A549 (cell line): ENCODE results near the gene CAPN8. TPM values are rescaled to one million over a fixed set of nuclear protein-coding genes. Genes with fewer than 3 reads are reported as not detected.

Experiments
- ATAC-seq, 2 experiments: fragments of 200-7000 bp in 1 of 2; fragments of >200 bp in 1 of 2; cut with Nextera tagmentation in 1 of 2; cut with Tn5 transposase in 1 of 2; 3 replicates each; pipeline versions ENCODE4 v1.8.0 to v1.9.1; 2018 to 2020; ENCODE audit warnings: mild to moderate bottlenecking in 1 of 2, moderate library complexity in 1 of 2
- CTCF ChIA-PET: fragments of 300-600 bp; sonication (Branson Sonifier 250); formaldehyde crosslinking; extraction: SDS; loops from one replicate; lab custom pipeline; 2021; ENCODE audit warnings: antibody characterized with exemption, inconsistent platforms; lab: Yijun Ruan, JAX
- POLR2A ChIA-PET: fragments of 350-600 bp; formaldehyde crosslinking; extraction: SDS; loops from one replicate; lab custom pipeline; 2021; ENCODE audit warnings: antibody characterized with exemption, inconsistent platforms; lab: Yijun Ruan, JAX
- DNase-seq, 2 experiments: peaks; one replicate each; pipeline versions ENCODE4 v3.0.0 to v3.0.0-alpha.2; 2011 to 2016; ENCODE audit warnings: low read depth in 1 of 2, low spot score in 1 of 2
- FAIRE-seq: peaks from 2 replicates; lab custom pipeline; 2011; peaks lifted over from hg19 to GRCh38; lab: Jason Lieb, UNC
- H3K27ac ChIP-seq, 2 experiments: fragments of >200 bp; sonication (Bioruptor Twin); formaldehyde crosslinking; 3 replicates each; pipeline ENCODE4 v1.5.1; 2016 to 2017
- H3K4me1 ChIP-seq: fragments of >200 bp; sonication (Bioruptor Twin); formaldehyde crosslinking; 3 replicates; pipeline ENCODE4 v1.6.1; 2016
- H3K4me2 ChIP-seq: fragments of >200 bp; sonication (Bioruptor Twin); formaldehyde crosslinking; 3 replicates; pipeline ENCODE4 v1.6.1; 2016
- H3K4me3 ChIP-seq: fragments of >200 bp; sonication (Bioruptor Twin); formaldehyde crosslinking; 3 replicates; pipeline ENCODE4 v1.5.1; 2016
- H3K9me3 ChIP-seq: fragments of >200 bp; sonication (Bioruptor Twin); formaldehyde crosslinking; 3 replicates; pipeline ENCODE4 v1.6.1; 2016
- CEBPB ChIP-seq, 2 experiments: fragments of >200 bp in 1 of 2; sonication (Bioruptor Twin) in 1 of 2; formaldehyde crosslinking in 1 of 2; IDR thresholded peaks; 2 replicates each; pipeline ENCODE4 v1.6.1; 2012 to 2016
- CHD4 ChIP-seq: fragments of 200-600 bp; sonication (generic); IDR thresholded peaks from 2 replicates; pipeline ENCODE4 v1.6.1; 2016; ENCODE audit warnings: antibody characterized with exemption, mild to moderate bottlenecking, borderline replicate concordance
- EHMT2 ChIP-seq: fragments of 200-600 bp; sonication (generic); IDR thresholded peaks from 2 replicates; pipeline ENCODE4 v1.6.1; 2016; ENCODE audit warnings: antibody characterized with exemption, low read depth, mild to moderate bottlenecking, moderate library complexity
- FOSL2 ChIP-seq, 2 experiments: fragments of 450-650 bp in 1 of 2; fragments of >200 bp in 1 of 2; sonication (Bioruptor Twin) in 1 of 2; formaldehyde crosslinking; IDR thresholded peaks; 2 replicates each; pipeline versions ENCODE4 v1.5.0 to v1.6.1; 2016 to 2020; ENCODE audit warnings: mild to moderate bottlenecking in 1 of 2, moderate library complexity in 1 of 2
- HDAC2 ChIP-seq: fragments of 200-600 bp; sonication (generic); IDR thresholded peaks from 2 replicates; pipeline ENCODE4 v1.6.1; 2016
- HOXA7 ChIP-seq: fragments of 250-450 bp; sonication (Bioruptor Pico); IDR thresholded peaks from 2 replicates; pipeline ENCODE4 v1.5.0; 2020; ENCODE audit warnings: mild to moderate bottlenecking, moderate library complexity
- KDM1A ChIP-seq: fragments of 200-600 bp; sonication (generic); IDR thresholded peaks from 2 replicates; pipeline ENCODE4 v1.6.1; 2016; ENCODE audit warnings: low read depth, mild to moderate bottlenecking
- KDM5A ChIP-seq: fragments of 200-600 bp; sonication (generic); IDR thresholded peaks from 2 replicates; pipeline ENCODE4 v1.6.1; 2016; ENCODE audit warnings: antibody characterized with exemption, mild to moderate bottlenecking
- NR3C1 ChIP-seq: fragments of >200 bp; sonication (Bioruptor Twin); formaldehyde crosslinking; IDR thresholded peaks from 3 replicates; pipeline ENCODE4 v1.6.1; 2017
- PBX3 ChIP-seq: IDR thresholded peaks from 2 replicates; pipeline ENCODE4 v1.6.1; 2012
- PHF8 ChIP-seq: fragments of 200-600 bp; sonication (generic); IDR thresholded peaks from 2 replicates; pipeline ENCODE4 v1.6.1; 2016; ENCODE audit warnings: low read depth, mild to moderate bottlenecking, antibody characterized with exemption, moderate library complexity, borderline replicate concordance
- POLR2AphosphoS2 ChIP-seq: conservative IDR thresholded peaks from 2 replicates; pipeline ENCODE4 v1.6.1; 2012; ENCODE audit warnings: low read length, improper control_type of control experiment, inconsistent platforms
- RNF2 ChIP-seq: fragments of 200-600 bp; sonication (generic); IDR thresholded peaks from 2 replicates; pipeline ENCODE4 v1.6.1; 2016; ENCODE audit warnings: low read depth, mild to moderate bottlenecking, antibody characterized with exemption, moderate library complexity, borderline replicate concordance
- TP53 ChIP-seq: fragments of 250-450 bp; sonication (Bioruptor Pico); IDR thresholded peaks from 2 replicates; pipeline ENCODE4 v1.5.0; 2021; ENCODE audit warnings: mild to moderate bottlenecking, moderate library complexity
- USF2 ChIP-seq: fragments of 450-650 bp; IDR thresholded peaks from 2 replicates; pipeline ENCODE4 v1.6.1; 2014; ENCODE audit warnings: antibody characterized with exemption
- ZC3H11A ChIP-seq: fragments of 450-650 bp; IDR thresholded peaks from 2 replicates; pipeline ENCODE4 v1.6.1; 2014; ENCODE audit warnings: antibody characterized with exemption, mild to moderate bottlenecking
- WGBS: methylation state at CpG from one replicate; pipeline ENCODE4 v1.1.6; 2017; ENCODE audit errors: missing lambda C conversion rate; 5-methylcytosine and 5-hydroxymethylcytosine counted together
- polyA plus RNA-seq, 4 experiments: library from polyadenylated mRNA; depleted of rRNA in 3 of 4; stranded (reverse); fragments of >200 nt; fragmentation: RNase III in 1 of 4; extraction: RNeasy Plus Mini Kit Qiagen cat#74134 plus additional on column Dnase treatment in 1 of 4; gene quantifications; 2 replicates in 3 of 4; 3 replicates in 1 of 4; pipeline ENCODE4 v1.2.3, GENCODE V29; 2011 to 2017
- TF ChIP-seq, protein P1 (sequence below): IDR thresholded peaks from 2 replicates; pipeline ENCODE4 v1.6.1; 2012; ENCODE audit warnings: low read depth, borderline replicate concordance
- TF ChIP-seq, protein P2 (sequence below): fragments of >200 bp; sonication (Bioruptor Twin); formaldehyde crosslinking; IDR thresholded peaks from 3 replicates; pipeline ENCODE4 v1.5.1; 2016
- TF ChIP-seq, protein P3 (sequence below): fragments of 200-600 bp; sonication (generic); IDR thresholded peaks from 2 replicates; pipeline ENCODE4 v1.6.1; 2016; ENCODE audit warnings: antibody characterized with exemption, mild to moderate bottlenecking, moderate library complexity

The CAPN8 gene
- polyA plus RNA-seq, 2 of the 4 experiments (the other 2 are of a cell fraction) = 0.39 to 1.5 TPM

- Histone ChIP-seq H3K4me2 (no peak overlapping the region), H3K4me3 (no peak overlapping the region), H3K4me1 (no peaks in the 10 kb centered on the region), H3K27ac (no peak overlapping the region), H3K9me3 (no peaks in the 10 kb centered on the region)
- TF ChIP-seq EHMT2 (no peak), CHD4 (no peak), HDAC2 (no peak), ZC3H11A (no peak), POLR2AphosphoS2 (no peak), CEBPB (IDR thresholded peaks at IDR 0.05) (no peak), KDM1A (no peak), NR3C1 (no peak), PBX3 (no peak), KDM5A (no peak), HOXA7 (CRISPR knock-in tag) (no peak), PHF8 (no peak), USF2 (no peak), RNF2 (no peak), FOSL2 (IDR thresholded peaks at IDR 0.05) (no peak), FOSL2 (CRISPR knock-in tag; IDR thresholded peaks at IDR 0.05) (no peak), TP53 (CRISPR knock-in tag) (no peak)
- TF ChIP-seq, protein P1, sequence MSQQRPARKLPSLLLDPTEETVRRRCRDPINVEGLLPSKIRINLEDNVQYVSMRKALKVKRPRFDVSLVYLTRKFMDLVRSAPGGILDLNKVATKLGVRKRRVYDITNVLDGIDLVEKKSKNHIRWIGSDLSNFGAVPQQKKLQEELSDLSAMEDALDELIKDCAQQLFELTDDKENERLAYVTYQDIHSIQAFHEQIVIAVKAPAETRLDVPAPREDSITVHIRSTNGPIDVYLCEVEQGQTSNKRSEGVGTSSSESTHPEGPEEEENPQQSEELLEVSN = no peak
- TF ChIP-seq, protein P2, sequence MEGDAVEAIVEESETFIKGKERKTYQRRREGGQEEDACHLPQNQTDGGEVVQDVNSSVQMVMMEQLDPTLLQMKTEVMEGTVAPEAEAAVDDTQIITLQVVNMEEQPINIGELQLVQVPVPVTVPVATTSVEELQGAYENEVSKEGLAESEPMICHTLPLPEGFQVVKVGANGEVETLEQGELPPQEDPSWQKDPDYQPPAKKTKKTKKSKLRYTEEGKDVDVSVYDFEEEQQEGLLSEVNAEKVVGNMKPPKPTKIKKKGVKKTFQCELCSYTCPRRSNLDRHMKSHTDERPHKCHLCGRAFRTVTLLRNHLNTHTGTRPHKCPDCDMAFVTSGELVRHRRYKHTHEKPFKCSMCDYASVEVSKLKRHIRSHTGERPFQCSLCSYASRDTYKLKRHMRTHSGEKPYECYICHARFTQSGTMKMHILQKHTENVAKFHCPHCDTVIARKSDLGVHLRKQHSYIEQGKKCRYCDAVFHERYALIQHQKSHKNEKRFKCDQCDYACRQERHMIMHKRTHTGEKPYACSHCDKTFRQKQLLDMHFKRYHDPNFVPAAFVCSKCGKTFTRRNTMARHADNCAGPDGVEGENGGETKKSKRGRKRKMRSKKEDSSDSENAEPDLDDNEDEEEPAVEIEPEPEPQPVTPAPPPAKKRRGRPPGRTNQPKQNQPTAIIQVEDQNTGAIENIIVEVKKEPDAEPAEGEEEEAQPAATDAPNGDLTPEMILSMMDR = no peak
- TF ChIP-seq, protein P3, sequence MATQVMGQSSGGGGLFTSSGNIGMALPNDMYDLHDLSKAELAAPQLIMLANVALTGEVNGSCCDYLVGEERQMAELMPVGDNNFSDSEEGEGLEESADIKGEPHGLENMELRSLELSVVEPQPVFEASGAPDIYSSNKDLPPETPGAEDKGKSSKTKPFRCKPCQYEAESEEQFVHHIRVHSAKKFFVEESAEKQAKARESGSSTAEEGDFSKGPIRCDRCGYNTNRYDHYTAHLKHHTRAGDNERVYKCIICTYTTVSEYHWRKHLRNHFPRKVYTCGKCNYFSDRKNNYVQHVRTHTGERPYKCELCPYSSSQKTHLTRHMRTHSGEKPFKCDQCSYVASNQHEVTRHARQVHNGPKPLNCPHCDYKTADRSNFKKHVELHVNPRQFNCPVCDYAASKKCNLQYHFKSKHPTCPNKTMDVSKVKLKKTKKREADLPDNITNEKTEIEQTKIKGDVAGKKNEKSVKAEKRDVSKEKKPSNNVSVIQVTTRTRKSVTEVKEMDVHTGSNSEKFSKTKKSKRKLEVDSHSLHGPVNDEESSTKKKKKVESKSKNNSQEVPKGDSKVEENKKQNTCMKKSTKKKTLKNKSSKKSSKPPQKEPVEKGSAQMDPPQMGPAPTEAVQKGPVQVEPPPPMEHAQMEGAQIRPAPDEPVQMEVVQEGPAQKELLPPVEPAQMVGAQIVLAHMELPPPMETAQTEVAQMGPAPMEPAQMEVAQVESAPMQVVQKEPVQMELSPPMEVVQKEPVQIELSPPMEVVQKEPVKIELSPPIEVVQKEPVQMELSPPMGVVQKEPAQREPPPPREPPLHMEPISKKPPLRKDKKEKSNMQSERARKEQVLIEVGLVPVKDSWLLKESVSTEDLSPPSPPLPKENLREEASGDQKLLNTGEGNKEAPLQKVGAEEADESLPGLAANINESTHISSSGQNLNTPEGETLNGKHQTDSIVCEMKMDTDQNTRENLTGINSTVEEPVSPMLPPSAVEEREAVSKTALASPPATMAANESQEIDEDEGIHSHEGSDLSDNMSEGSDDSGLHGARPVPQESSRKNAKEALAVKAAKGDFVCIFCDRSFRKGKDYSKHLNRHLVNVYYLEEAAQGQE = no peak
- DNase-seq = no peak
- 37% methylated on average over 4 of the region's 4 CpGs for WGBS
- no peak for FAIRE-seq
- ChIA-PET CTCF (interaction anchor here (0.8 to 2.2 kb wide), 4 partner anchors 11 to 419 kb away, joined by 3 to 9 read pairs (median 4); no protein-coding TSS in a partner anchor), POLR2A (no interaction called here)
- no peak for ATAC-seq
Measured at GRCh38 chr1:223542831-223543230, 122.7 kb downstream of the CAPN8 start.
